Hepatocyte (in vitro differentiated cells): Measurements from ENCODE around the gene CNPY4. TPM values are rescaled to one million over a fixed set of nuclear protein-coding genes. Genes with fewer than 3 reads are reported as not detected.

ENCODE experiments used
- DNase-seq: peaks from one replicate; pipeline ENCODE4 v3.0.0-alpha.2; 2016; ENCODE audit warnings: low spot score
- H2AFZ ChIP-seq: fragments of 200-600 bp; sonication (generic); 2 replicates; pipeline ENCODE4 v1.6.0; 2016; ENCODE audit warnings: antibody characterized with exemption, mild to moderate bottlenecking
- H3K27ac ChIP-seq: fragments of 200-600 bp; sonication (generic); 2 replicates; pipeline ENCODE4 v1.5.1; 2016; ENCODE audit warnings: mild to moderate bottlenecking
- H3K27me3 ChIP-seq: fragments of 200-600 bp; sonication (generic); 2 replicates; pipeline ENCODE4 v1.6.1; 2016
- H3K36me3 ChIP-seq: fragments of 200-600 bp; sonication (generic); replicated peaks from 2 replicates; pipeline ENCODE4 v1.5.1; 2016; ENCODE audit warnings: low read depth; ENCODE audit not compliant: insufficient read depth
- H3K4me1 ChIP-seq: fragments of 200-600 bp; sonication (generic); 2 replicates; pipeline ENCODE4 v1.5.1; 2016; ENCODE audit warnings: mild to moderate bottlenecking, moderate library complexity; ENCODE audit not compliant: insufficient read depth
- H3K4me2 ChIP-seq: fragments of 200-600 bp; sonication (generic); 2 replicates; pipeline ENCODE4 v1.6.0; 2016
- H3K4me3 ChIP-seq: fragments of 200-600 bp; sonication (generic); 2 replicates; pipeline ENCODE4 v1.5.1; 2016; ENCODE audit warnings: mild to moderate bottlenecking
- H3K79me2 ChIP-seq: fragments of 200-600 bp; sonication (generic); 2 replicates; pipeline ENCODE4 v1.6.0; 2017; ENCODE audit warnings: mild to moderate bottlenecking
- H3K9me2 ChIP-seq: fragments of 200-600 bp; sonication (generic); replicated peaks from 2 replicates; pipeline ENCODE4 v1.6.0; 2017; ENCODE audit warnings: mild to moderate bottlenecking; ENCODE audit not compliant: insufficient read depth
- H3K9me3 ChIP-seq: fragments of 200-600 bp; sonication (generic); 2 replicates; pipeline ENCODE4 v1.5.1; 2016; ENCODE audit warnings: low read depth, mild to moderate bottlenecking
- H4K20me1 ChIP-seq: fragments of 200-600 bp; sonication (generic); 2 replicates; pipeline ENCODE4 v1.6.0; 2016; ENCODE audit warnings: mild to moderate bottlenecking; ENCODE audit not compliant: insufficient read depth, poor library complexity, severe bottlenecking
- EZH2 ChIP-seq: fragments of 200-600 bp; sonication (generic); IDR thresholded peaks from 2 replicates; pipeline ENCODE4 v1.6.1; 2016; ENCODE audit warnings: antibody characterized with exemption, mild to moderate bottlenecking, borderline replicate concordance
- EZH2phosphoT487 ChIP-seq: fragments of 200-600 bp; sonication (generic); IDR thresholded peaks from one replicate; pipeline ENCODE4 v1.6.1; 2018; ENCODE audit warnings: antibody characterized with exemption, mild to moderate bottlenecking, low read depth, moderate library complexity; ENCODE audit not compliant: unreplicated experiment, severe bottlenecking
- WGBS: methylation state at CpG from one replicate; pipeline ENCODE4 v1.1.6; 2016; ENCODE audit warnings: low lambda C conversion rate; ENCODE audit errors: missing lambda C conversion rate; 5-methylcytosine and 5-hydroxymethylcytosine counted together
- polyA plus RNA-seq: library from polyadenylated mRNA; unstranded; fragments of >200 nt; fragmentation: Nextera tagmentation; extraction: Ambion mirVana; gene quantifications from 2 replicates; pipeline ENCODE4 v1.2.1, GENCODE V29; 2016
- total RNA-seq: library from RNA; depleted of rRNA; stranded (reverse); fragments of >200 nt; gene quantifications from 2 replicates; pipeline ENCODE4 v1.2.3, GENCODE V29; 2014
- TF ChIP-seq, protein P1 (sequence below): fragments of 200-600 bp; sonication (generic); IDR thresholded peaks from 2 replicates; pipeline ENCODE4 v1.5.1; 2016; ENCODE audit warnings: antibody characterized with exemption, mild to moderate bottlenecking; ENCODE audit not compliant: poor library complexity

CNPY4 gene
- total and polyA plus RNA-seq, 2 experiments from 2014 or later: 27.4 to 28.1 TPM

DNA sequence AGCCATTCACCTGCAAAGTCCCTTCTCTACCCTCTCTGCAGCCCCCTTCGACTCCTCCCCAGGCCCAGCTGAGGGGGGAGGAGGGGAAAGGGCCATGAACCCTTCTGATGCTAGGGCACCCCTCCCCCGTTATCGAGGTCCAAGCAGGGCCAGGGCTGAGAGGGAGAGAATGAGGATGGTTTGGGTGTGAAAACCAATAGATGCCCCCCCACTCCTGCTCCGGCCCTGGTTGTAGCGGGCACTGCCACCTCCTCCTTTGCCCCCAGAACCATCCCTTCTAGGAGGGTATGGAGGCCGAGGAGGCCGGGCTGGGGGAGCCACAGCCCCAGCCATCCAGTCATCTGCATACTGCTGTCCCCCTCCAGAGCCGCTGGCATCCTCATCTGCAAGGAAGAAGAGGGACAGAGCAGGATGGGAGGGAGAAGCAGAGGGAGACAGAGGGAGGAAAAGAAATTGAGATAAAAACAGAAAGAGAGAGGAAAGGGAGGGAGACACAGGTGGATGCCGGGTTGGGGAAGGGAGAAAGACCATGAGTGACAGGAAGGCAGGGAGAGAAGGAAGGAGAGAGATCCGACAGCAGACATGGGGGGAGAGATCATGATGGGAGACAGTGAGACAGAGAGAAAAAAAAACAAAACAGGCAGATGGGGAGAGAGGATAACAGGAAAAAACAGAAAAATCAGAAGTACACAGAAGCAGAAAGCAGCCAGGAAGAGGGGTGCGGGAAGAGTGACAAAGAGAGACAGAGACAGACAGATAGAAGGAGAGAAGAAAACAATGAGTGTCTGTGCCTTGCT lies 50.9 kb downstream of the CNPY4 start:
- H3K27me3 ChIP-seq: peaks cover 18% of the 10 kb centered on the region
- no peak overlapping the region for H2AFZ ChIP-seq
- WGBS: 88% methylated on average over 11 of the region's 11 CpGs
- TF ChIP-seq, protein P1, sequence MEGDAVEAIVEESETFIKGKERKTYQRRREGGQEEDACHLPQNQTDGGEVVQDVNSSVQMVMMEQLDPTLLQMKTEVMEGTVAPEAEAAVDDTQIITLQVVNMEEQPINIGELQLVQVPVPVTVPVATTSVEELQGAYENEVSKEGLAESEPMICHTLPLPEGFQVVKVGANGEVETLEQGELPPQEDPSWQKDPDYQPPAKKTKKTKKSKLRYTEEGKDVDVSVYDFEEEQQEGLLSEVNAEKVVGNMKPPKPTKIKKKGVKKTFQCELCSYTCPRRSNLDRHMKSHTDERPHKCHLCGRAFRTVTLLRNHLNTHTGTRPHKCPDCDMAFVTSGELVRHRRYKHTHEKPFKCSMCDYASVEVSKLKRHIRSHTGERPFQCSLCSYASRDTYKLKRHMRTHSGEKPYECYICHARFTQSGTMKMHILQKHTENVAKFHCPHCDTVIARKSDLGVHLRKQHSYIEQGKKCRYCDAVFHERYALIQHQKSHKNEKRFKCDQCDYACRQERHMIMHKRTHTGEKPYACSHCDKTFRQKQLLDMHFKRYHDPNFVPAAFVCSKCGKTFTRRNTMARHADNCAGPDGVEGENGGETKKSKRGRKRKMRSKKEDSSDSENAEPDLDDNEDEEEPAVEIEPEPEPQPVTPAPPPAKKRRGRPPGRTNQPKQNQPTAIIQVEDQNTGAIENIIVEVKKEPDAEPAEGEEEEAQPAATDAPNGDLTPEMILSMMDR: no peak
- TF ChIP-seq EZH2 (no peak), EZH2phosphoT487 (no peak)
- no peaks in the 10 kb centered on the region for H4K20me1 ChIP-seq
- no peaks in the 10 kb centered on the region for H3K36me3 ChIP-seq
- H3K4me3 ChIP-seq: no peak overlapping the region
- H3K27ac ChIP-seq: no peak overlapping the region
- DNase-seq: no peak
- H3K4me1 ChIP-seq: peaks cover 20% of the 10 kb centered on the region
- no peaks in the 10 kb centered on the region for H3K9me2 ChIP-seq
- no peak overlapping the region for H3K4me2 ChIP-seq
- no peaks in the 10 kb centered on the region for H3K79me2 ChIP-seq
- H3K9me3 ChIP-seq: no peaks in the 10 kb centered on the region

DNA sequence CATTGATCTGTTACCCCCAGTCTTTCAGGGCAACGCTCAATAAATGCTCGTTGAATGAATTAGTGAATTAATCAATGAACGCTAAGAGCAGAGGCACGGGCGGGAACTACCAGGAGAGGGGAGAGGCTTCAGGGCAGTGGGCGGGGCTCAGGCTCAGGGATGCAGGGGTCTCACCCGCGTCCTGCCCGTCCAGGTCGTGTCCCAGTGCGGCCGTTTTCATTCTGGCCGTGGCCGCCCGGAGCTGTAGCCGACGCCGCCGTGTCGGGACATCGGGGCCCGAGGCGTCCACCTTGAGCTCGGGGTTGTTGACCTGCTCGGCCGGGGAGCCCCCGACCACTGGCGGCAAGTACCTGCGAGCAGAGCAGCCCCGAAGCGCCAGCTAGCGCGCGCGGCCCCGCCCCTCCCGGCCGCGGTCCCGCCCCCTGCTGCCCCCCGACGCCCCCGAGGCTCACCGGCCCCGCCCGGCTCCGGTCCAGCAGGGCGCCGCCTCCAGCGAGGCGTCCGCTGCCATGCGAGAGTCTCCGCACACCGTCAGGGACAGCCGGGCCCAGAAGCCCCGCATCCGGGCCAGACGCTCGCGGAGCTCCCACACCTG lies 51.8 kb downstream of the CNPY4 start:
- TF ChIP-seq EZH2 (no peak), EZH2phosphoT487 (no peak)
- TF ChIP-seq, protein P1: no peak
- Histone ChIP-seq H3K4me2 (peak overlapping the region; percentile 93), H3K9me2 (no peaks in the 10 kb centered on the region), H3K27me3 (peaks cover 18% of the 10 kb centered on the region), H3K9me3 (no peaks in the 10 kb centered on the region), H4K20me1 (no peaks in the 10 kb centered on the region), H3K36me3 (no peaks in the 10 kb centered on the region), H3K4me1 (peaks cover 20% of the 10 kb centered on the region), H3K27ac (no peak overlapping the region), H2AFZ (peak overlapping the region; percentile 52), H3K4me3 (peak overlapping the region; percentile 33), H3K79me2 (no peaks in the 10 kb centered on the region)
- peak; percentile 53 for DNase-seq
- 6% methylated on average over 24 of the region's 61 CpGs for whole genome bisulfite sequencing

DNA sequence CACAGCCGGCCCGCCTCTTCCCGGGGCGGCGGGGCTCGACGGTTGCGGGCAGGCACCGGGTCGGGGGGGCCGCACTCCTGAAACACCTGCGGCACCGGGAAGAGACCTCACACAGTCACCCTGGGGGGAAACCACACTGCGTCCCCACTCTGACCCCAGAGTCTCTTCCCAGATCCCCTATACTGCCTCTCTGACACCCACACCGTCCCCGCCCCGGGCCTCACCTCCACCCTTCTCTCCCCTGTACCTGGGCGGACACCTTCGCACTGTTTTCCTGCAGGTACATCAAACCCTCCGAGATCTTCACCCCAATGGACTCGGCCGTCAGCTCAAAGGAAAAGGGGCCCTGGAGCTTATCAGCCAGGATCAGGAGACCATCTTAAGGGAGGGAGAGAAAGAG lies 52.4 kb downstream of the CNPY4 start:
- Histone ChIP-seq H3K9me2 (no peaks in the 10 kb centered on the region), H3K27me3 (peaks cover 17% of the 10 kb centered on the region), H3K27ac (no peak overlapping the region), H3K4me3 (no peak overlapping the region), H2AFZ (no peak overlapping the region), H3K9me3 (no peaks in the 10 kb centered on the region), H4K20me1 (no peaks in the 10 kb centered on the region), H3K79me2 (no peaks in the 10 kb centered on the region), H3K4me2 (peak overlapping the region; percentile 93), H3K4me1 (peaks cover 20% of the 10 kb centered on the region), H3K36me3 (no peaks in the 10 kb centered on the region)
- WGBS: 33% methylated on average over 12 of the region's 22 CpGs
- DNase-seq: no peak
- no peak for TF ChIP-seq EZH2
- TF ChIP-seq, protein P1: no peak
- TF ChIP-seq EZH2phosphoT487: no peak
